Osteoblast (primary cell): ENCODE results near the gene ATP8B2. TPM values are rescaled to one million over a fixed set of nuclear protein-coding genes. Genes with fewer than 3 reads are reported as not detected.

Experiments used
- DNase-seq: peaks from one replicate; pipeline ENCODE4 v3.0.0; 2011; ENCODE audit warnings: low spot score, mixed read lengths; ENCODE audit not compliant: insufficient read length; ENCODE audit errors: missing footprints
- H2AFZ ChIP-seq: 2 replicates; pipeline ENCODE4 v1.6.0; 2011; ENCODE audit warnings: mild to moderate bottlenecking, low read length
- H3K27ac ChIP-seq: 2 replicates; pipeline ENCODE4 v1.5.1; 2011; ENCODE audit warnings: mild to moderate bottlenecking, low read depth, low read length, moderate library complexity
- H3K27me3 ChIP-seq: 2 replicates; pipeline ENCODE4 v1.6.0; 2012; ENCODE audit warnings: mild to moderate bottlenecking, control low read depth, inconsistent platforms, low read length, moderate library complexity; ENCODE audit not compliant: insufficient read depth
- H3K36me3 ChIP-seq: 2 replicates; pipeline ENCODE4 v1.5.1; 2011; ENCODE audit warnings: mild to moderate bottlenecking, low read length, control low read depth, moderate library complexity; ENCODE audit not compliant: insufficient read depth
- H3K4me1 ChIP-seq: 2 replicates; pipeline ENCODE4 v1.5.1; 2011; ENCODE audit warnings: mild to moderate bottlenecking, low read length, control low read depth, moderate library complexity; ENCODE audit not compliant: insufficient read depth
- H3K4me2 ChIP-seq: 2 replicates; pipeline ENCODE4 v1.6.0; 2011; ENCODE audit warnings: mild to moderate bottlenecking, low read length; ENCODE audit not compliant: insufficient read depth
- H3K4me3 ChIP-seq: fragments of 200-600 bp; sonication (generic); 3 replicates; pipeline ENCODE4 v1.5.1; 2012; ENCODE audit warnings: mild to moderate bottlenecking, low read length, inconsistent platforms; ENCODE audit not compliant: insufficient read depth
- H3K79me2 ChIP-seq: 2 replicates; pipeline ENCODE4 v1.6.0; 2012; ENCODE audit warnings: mild to moderate bottlenecking, low read length, control low read depth, inconsistent platforms; ENCODE audit not compliant: insufficient read depth
- H3K9me3 ChIP-seq: 2 replicates; pipeline ENCODE4 v1.5.1; 2011; ENCODE audit warnings: low read depth, low read length, control low read depth
- H4K20me1 ChIP-seq: 2 replicates; pipeline ENCODE4 v1.6.0; 2012; ENCODE audit warnings: mild to moderate bottlenecking, low read length, control low read depth; ENCODE audit not compliant: insufficient read depth
- total RNA-seq: library from RNA; depleted of rRNA; stranded (reverse); fragments of >200 nt; gene quantifications from 2 replicates; pipeline ENCODE4 v1.2.3, GENCODE V29; 2012
- TF ChIP-seq, protein P1 (sequence below): IDR thresholded peaks from 2 replicates; pipeline ENCODE4 v1.5.1; 2011; ENCODE audit warnings: mild to moderate bottlenecking, low read depth, low read length, moderate library complexity; ENCODE audit errors: extremely low read depth

ATP8B2 gene
- total RNA-seq, 1 donor: 162 TPM

DNA sequence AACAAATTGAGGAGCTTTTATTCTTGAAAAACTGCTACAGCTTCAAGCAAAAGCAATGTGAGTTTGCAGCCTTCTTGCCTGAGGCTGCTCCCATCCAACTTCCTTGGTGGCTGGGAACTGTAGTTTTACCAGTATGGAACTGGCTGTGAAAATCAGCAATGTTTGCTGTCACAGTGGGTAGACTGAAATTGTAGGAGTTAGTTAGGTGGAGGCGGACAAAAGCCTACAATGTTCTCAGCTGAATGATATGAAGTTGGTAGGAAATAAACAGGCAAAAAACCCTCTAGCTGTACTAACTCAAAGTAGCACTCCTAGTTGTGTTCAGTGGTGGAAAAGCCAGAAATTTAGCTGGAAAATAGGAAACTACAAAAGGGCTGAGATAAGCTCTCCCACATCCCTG lies 34.4 kb upstream of the ATP8B2 start:
- H4K20me1 ChIP-seq: no peaks in the 10 kb centered on the region
- no peak overlapping the region for H3K4me2 ChIP-seq
- no peak for DNase-seq
- H3K4me1 ChIP-seq: no peaks in the 10 kb centered on the region
- no peak overlapping the region for H2AFZ ChIP-seq
- H3K27ac ChIP-seq: no peak overlapping the region
- TF ChIP-seq, protein P1, sequence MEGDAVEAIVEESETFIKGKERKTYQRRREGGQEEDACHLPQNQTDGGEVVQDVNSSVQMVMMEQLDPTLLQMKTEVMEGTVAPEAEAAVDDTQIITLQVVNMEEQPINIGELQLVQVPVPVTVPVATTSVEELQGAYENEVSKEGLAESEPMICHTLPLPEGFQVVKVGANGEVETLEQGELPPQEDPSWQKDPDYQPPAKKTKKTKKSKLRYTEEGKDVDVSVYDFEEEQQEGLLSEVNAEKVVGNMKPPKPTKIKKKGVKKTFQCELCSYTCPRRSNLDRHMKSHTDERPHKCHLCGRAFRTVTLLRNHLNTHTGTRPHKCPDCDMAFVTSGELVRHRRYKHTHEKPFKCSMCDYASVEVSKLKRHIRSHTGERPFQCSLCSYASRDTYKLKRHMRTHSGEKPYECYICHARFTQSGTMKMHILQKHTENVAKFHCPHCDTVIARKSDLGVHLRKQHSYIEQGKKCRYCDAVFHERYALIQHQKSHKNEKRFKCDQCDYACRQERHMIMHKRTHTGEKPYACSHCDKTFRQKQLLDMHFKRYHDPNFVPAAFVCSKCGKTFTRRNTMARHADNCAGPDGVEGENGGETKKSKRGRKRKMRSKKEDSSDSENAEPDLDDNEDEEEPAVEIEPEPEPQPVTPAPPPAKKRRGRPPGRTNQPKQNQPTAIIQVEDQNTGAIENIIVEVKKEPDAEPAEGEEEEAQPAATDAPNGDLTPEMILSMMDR: no peak
- no peak overlapping the region for H3K4me3 ChIP-seq
- H3K27me3 ChIP-seq: peaks cover 4% of the 10 kb centered on the region
- H3K79me2 ChIP-seq: no peaks in the 10 kb centered on the region
- H3K36me3 ChIP-seq: no peaks in the 10 kb centered on the region
- peaks cover 3% of the 10 kb centered on the region for H3K9me3 ChIP-seq

DNA sequence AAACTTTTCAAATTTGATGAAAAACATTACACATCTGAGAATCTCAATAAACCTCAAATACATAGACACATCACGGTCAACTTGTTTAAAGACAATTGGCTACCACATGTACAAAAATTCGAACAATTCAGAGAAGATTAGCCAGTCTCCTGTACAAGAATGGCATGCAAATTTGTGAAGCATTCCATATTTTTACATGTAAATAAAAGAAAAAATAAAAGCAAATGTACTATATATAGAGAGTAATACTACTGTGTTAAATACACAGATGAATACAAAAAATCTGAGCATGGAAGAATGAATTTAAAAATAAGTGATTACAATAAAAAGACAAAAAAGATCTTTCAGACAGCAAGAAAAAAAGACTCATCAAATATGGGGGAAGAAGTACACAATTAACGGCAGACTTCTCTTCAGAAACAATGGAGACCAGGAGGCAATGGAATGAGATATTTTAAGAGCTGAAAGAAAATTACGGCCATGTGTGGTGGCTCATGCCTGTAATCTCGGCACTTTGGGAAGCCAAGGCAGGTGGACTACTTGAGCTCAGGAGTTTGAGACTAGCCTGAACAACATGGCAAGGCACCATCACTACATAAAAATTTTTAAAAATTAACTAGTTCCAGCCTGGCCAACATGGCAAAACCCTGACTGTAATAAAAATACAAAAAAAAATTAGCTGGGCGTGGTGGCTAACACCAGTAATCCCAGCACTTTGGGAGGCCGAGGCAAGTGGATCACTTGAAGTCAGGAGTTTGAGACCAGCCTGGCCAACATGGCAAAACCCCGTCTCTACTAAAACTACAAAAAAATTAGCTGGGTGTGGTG lies 29.7 kb upstream of the ATP8B2 start:
- Histone ChIP-seq H3K36me3 (no peaks in the 10 kb centered on the region), H3K27me3 (peaks cover 4% of the 10 kb centered on the region), H3K4me1 (no peaks in the 10 kb centered on the region), H3K27ac (no peak overlapping the region), H3K79me2 (no peaks in the 10 kb centered on the region), H3K9me3 (peaks cover 3% of the 10 kb centered on the region), H3K4me3 (no peak overlapping the region), H3K4me2 (no peak overlapping the region), H4K20me1 (no peaks in the 10 kb centered on the region), H2AFZ (no peak overlapping the region)
- no peak for DNase-seq
- TF ChIP-seq, protein P1: no peak

DNA sequence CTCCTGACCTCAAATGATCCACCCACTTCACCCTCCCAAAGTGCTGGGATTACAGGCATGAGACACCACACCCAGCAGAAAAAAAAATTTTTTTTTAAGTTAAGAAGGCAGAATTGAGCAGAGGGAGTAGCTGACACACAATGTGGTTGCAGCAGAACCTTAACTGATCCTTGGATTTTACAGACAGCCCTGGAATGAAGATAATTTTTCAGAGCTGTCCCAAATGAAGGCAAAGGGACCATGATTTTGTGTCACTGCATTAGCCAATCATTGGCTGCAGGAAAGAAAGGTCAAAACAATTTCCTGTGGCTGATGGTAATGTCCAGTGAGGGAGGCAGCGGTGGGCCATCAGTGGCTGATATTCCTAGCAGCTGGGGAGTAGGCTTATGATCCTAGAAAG lies 23.7 kb upstream of the ATP8B2 start:
- no peak for DNase-seq
- Histone ChIP-seq H4K20me1 (no peaks in the 10 kb centered on the region), H3K79me2 (no peaks in the 10 kb centered on the region), H3K4me1 (peaks cover 14% of the 10 kb centered on the region), H3K36me3 (no peaks in the 10 kb centered on the region), H3K27ac (no peak overlapping the region), H2AFZ (no peak overlapping the region), H3K4me3 (no peak overlapping the region), H3K9me3 (no peaks in the 10 kb centered on the region), H3K4me2 (no peak overlapping the region), H3K27me3 (no peaks in the 10 kb centered on the region)
- TF ChIP-seq, protein P1: no peak

- no peaks in the 10 kb centered on the region for H3K27me3 ChIP-seq
- H4K20me1 ChIP-seq: no peaks in the 10 kb centered on the region
- DNase-seq: peak; percentile 74
- peaks cover 22% of the 10 kb centered on the region for H3K4me1 ChIP-seq
- H2AFZ ChIP-seq: no peak overlapping the region
- no peak overlapping the region for H3K4me2 ChIP-seq
- H3K9me3 ChIP-seq: no peaks in the 10 kb centered on the region
- H3K36me3 ChIP-seq: no peaks in the 10 kb centered on the region
- TF ChIP-seq, protein P1: no peak
- H3K27ac ChIP-seq: no peak overlapping the region
- H3K4me3 ChIP-seq: no peak overlapping the region
- H3K79me2 ChIP-seq: no peaks in the 10 kb centered on the region
Measured at GRCh38 chr1:154304664-154305337, 20.5 kb upstream of the ATP8B2 start.
